NCI-H2196 treated with DMSO at 0.1 percent for 48 hours (cell line): ENCODE data around the gene ALDOB.
"Not testable (repeated sequence)": the region's sequence is repeated elsewhere in the genome, so short reads cannot be mapped to it uniquely, and the experiment has no call there.

Experiments
- DNase-seq: peaks from one replicate; lab custom pipeline; 2025; ENCODE audit not compliant: unreplicated experiment; lab: John Stamatoyannopoulos, UW

The ALDOB gene

GRCh38 chr9:101388507-101388993, 47.0 kb downstream of the ALDOB start:
- no peak for DNase-seq

DNA sequence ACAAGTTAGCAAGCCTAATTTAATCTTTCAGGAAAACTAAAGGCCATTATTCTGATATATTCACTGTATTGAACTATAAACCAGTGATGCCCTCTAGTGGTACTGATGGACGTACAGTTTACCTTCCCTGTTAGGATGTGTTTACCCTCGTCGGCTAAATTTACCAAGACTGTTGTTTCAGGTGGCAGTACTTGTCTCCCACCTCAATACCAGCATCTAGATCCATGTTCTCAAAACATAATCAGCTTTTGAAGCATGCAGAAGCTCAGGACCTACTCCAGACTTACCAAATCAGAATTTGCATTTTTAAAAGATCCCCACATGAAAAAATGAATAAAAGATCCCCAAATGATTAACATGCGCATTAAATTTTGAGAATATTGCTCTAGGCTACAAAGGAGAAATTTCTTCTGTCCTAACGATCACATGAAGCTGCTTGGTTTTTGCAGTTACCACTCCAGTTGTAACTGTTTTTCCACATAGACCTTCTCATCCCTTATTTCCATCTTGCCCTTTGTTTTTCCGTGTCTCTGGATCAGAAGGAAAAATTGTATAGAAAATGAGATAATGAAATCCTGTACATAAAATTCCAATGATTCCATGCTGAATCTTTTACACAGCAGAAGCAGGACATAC, 47.6 kb downstream of the ALDOB start:
- DNase-seq = peak; percentile 71

GRCh38 chr9:101384873-101385536, 50.6 kb downstream of the ALDOB start, which contains the start of gene BAAT:
Gene BAAT, minus strand, starts transcription at chr9:101385006. Its CDS starts 13,602 bp downstream, at chr9:101371404.
- not testable (repeated sequence) for DNase-seq

DNA sequence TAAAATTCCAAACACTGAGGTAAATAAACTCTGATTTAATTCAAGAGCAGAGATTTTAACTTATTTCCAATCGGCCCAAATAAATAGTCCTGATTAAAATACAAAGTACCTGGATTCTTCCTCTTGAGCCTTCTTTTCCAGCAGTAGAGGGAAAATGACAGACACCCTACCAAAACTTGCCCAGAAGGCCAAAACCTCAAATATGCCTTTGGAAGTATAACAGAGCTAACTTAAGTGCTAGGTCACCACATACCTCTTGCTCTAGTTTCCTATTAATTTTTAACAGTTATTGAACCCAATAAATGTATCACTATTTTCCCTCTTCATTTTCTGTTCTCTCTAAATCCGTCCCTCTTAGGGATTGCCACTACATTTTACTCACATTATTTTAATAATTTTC, 52.2 kb downstream of the ALDOB start:
- DNase-seq = no peak

GRCh38 chr9:101381833-101382342, 53.7 kb downstream of the ALDOB start:
- DNase-seq = no peak

- DNase-seq = no peak
Measured at GRCh38 chr9:101381118-101381517, 54.5 kb downstream of the ALDOB start.

DNA sequence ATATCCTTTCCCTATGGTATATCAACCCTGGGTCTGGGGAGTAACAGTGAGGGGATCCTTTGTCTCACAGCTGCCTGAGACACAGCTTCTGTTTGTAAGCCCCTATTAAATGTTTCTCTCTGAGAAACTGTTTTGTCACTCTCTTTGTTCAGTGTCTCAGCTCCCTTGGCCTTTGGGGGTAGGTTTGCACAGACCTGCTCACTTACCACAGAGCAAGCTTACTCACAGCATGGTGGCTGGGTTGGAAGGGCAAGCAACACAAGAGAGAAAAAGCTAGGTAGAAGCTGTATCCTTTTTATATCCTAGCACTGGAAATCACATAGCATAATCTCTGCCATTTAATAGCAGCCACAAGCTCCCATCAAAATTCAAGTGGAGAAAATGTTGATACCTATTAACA, 55.3 kb downstream of the ALDOB start:
- no peak for DNase-seq

DNA sequence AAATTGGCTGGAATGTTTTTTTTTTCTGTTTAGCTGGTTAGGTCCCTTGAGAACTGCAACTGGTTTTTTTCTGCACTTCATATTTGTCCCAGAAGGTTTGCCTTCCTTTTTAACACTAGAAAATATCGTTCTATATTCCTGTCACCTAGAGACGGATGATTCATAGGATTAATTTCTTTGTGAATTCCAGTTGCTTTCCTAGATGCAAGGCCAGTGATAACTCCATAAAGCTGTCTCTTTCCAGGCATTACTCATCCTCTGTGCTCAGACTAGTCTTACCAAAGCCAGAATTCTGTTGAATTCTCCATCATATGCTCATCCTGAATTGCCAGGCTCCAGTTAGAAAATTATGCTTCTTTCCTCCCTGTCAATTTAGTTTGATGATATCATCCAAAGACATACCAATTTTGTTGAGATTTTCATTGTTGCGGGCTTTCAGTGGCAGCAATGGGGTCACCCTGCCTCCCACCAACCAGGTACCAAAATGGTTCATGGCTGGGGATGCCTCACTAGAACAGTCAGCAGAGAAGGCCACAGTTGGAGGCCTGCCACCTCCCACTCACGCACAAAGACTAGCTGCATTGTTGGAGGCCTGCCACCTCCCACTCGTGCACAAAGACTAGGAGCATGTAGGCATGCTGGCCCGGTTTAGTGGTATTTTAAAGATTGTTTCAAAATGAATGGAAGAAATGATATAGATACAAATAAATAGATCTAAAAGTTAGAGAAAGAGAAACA, 59.3 kb downstream of the ALDOB start:
- DNase-seq = no peak

GRCh38 chr9:101375546-101375945, 60.0 kb downstream of the ALDOB start:
- DNase-seq = no peak

GRCh38 chr9:101372327-101373118, 63.1 kb downstream of the ALDOB start:
- DNase-seq = peak; percentile 32

DNA sequence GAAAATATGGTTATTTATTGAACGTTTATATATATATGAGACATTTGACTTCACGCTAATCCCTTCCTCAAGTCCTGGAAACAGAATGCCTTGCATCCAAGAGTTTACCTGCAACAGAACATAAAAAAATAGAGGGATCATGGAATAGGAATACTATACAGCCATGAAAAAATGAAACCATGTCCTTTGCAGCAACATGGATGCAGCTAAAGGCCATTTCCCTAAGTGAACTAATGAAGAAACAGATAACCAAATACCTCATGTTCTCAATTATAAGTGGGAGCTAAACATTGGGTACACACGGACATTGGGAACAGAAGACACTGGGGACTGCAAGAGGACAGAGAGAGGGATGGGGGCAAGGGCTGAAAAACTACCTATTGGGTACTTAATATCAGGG, 63.8 kb downstream of the ALDOB start:
- DNase-seq = no peak
